HepG2 (cell line): ENCODE results near the gene ADD2. TPM values are rescaled to one million over a fixed set of nuclear protein-coding genes. Genes with fewer than 3 reads are reported as not detected.

ENCODE experiments used
- ATAC-seq: fragments of 200-7000 bp; cut with Tn5 transposase; 3 replicates; pipeline ENCODE4 v1.9.1; 2020; ENCODE audit warnings: mild to moderate bottlenecking, moderate library complexity
- BruUV-seq: library from RNA; stranded (reverse); fragments of 400-500 nt; replicated peaks from 2 replicates; lab custom pipeline; 2021; lab: Mats Ljungman, UMichigan
- CTCF ChIA-PET: fragments of 300-600 bp; formaldehyde crosslinking; extraction: SDS; loops from one replicate; lab custom pipeline; 2021; ENCODE audit warnings: low total read pairs, inconsistent platforms, low intra/inter-chr PET ratio; lab: Yijun Ruan, JAX
- POLR2A ChIA-PET: fragments of 350-600 bp; sonication (Branson Sonifier 250); formaldehyde crosslinking; loops from one replicate; lab custom pipeline; 2020; ENCODE audit warnings: antibody characterized with exemption, inconsistent platforms; lab: Yijun Ruan, JAX
- DNase-seq: peaks from one replicate; pipeline ENCODE4 v3.0.0-alpha.2; 2015; ENCODE audit warnings: low spot score
- FAIRE-seq: peaks from 3 replicates; lab custom pipeline; 2011; peaks lifted over from hg19 to GRCh38; lab: Jason Lieb, UNC
- H2AFZ ChIP-seq: one replicate; pipeline ENCODE4 v1.6.1; 2011; ENCODE audit warnings: low read length, inconsistent platforms
- H3K27ac ChIP-seq: fragments of 300-600 bp; 3 replicates; pipeline ENCODE4 v1.8.0; 2011; ENCODE audit warnings: mixed run types, mild to moderate bottlenecking, mixed read lengths, low read length, inconsistent platforms; ENCODE audit not compliant: insufficient read depth; ENCODE audit errors: extremely low read length
- H3K27me3 ChIP-seq, 2 experiments: fragments of 200-600 bp in 1 of 2; 2 replicates in 1 of 2; 3 replicates in 1 of 2; pipeline versions ENCODE4 v1.6.0 to v1.8.0; 2011; ENCODE audit warnings: low read length in 2 of 2, mild to moderate bottlenecking in 2 of 2, moderate library complexity in 2 of 2, inconsistent platforms in 1 of 2; ENCODE audit not compliant: insufficient read depth in 2 of 2, control insufficient read depth in 1 of 2
- H3K36me3 ChIP-seq, 2 experiments: fragments of 200-600 bp in 1 of 2; replicated peaks in 1 of 2; 2 replicates in 1 of 2; 3 replicates in 1 of 2; pipeline versions ENCODE4 v1.5.1 to v1.8.0; 2011; ENCODE audit warnings: low read length in 2 of 2, inconsistent platforms in 1 of 2; ENCODE audit not compliant: insufficient read depth in 2 of 2, control insufficient read depth in 1 of 2
- H3K4me1 ChIP-seq: 2 replicates; pipeline ENCODE4 v1.5.1; 2012; ENCODE audit warnings: low read length, inconsistent platforms; ENCODE audit not compliant: insufficient read depth
- H3K4me2 ChIP-seq: 2 replicates; pipeline ENCODE4 v1.6.0; 2011; ENCODE audit warnings: low read depth, low read length, inconsistent platforms
- H3K4me3 ChIP-seq, 3 experiments: fragments of 200-600 bp in 1 of 3; sonication (generic), shearing (Covaris generic) in 1 of 3; replicated peaks in 1 of 3; 2 replicates each; pipeline ENCODE4 v1.5.1; 2011 to 2016; ENCODE audit warnings: low read length in 3 of 3, inconsistent platforms in 2 of 3, low read depth in 2 of 3, mild to moderate bottlenecking in 2 of 3, control low read depth in 1 of 3, mixed read lengths in 1 of 3; ENCODE audit not compliant: insufficient read depth in 1 of 3
- H3K79me2 ChIP-seq: one replicate; pipeline ENCODE4 v1.6.1; 2011; ENCODE audit warnings: low read length, inconsistent platforms; ENCODE audit not compliant: insufficient read depth
- H3K9ac ChIP-seq: 2 replicates; pipeline ENCODE4 v1.6.0; 2011; ENCODE audit warnings: mild to moderate bottlenecking, low read depth, low read length, inconsistent platforms; ENCODE audit not compliant: insufficient read depth
- H3K9me3 ChIP-seq: 2 replicates; pipeline ENCODE4 v1.5.1; 2012; ENCODE audit warnings: mild to moderate bottlenecking, low read length
- H4K20me1 ChIP-seq: 2 replicates; pipeline ENCODE4 v1.6.0; 2011; ENCODE audit warnings: inconsistent platforms, mild to moderate bottlenecking, low read length, moderate library complexity; ENCODE audit not compliant: insufficient read depth
- CBX5 ChIP-seq: sonication (generic); formaldehyde crosslinking; IDR thresholded peaks from 2 replicates; pipeline ENCODE4 v1.4.0; 2020; ENCODE audit warnings: missing genetic modification reagents, borderline replicate concordance
- MLLT10 ChIP-seq: sonication (generic); formaldehyde crosslinking; IDR thresholded peaks from 2 replicates; pipeline ENCODE4 v1.4.0; 2020; ENCODE audit warnings: missing genetic modification reagents
- NFE2L2 ChIP-seq: fragments of 150-350 bp; IDR thresholded peaks from 2 replicates; pipeline ENCODE4 v1.6.1; 2014; ENCODE audit warnings: low read length
- NPAS2 ChIP-seq: sonication (generic); formaldehyde crosslinking; IDR thresholded peaks from 2 replicates; pipeline ENCODE4 v1.8.0; 2022; ENCODE audit warnings: mild to moderate bottlenecking, missing genetic modification reagents, borderline replicate concordance
- SRSF9 ChIP-seq: fragments of 200-400 bp; formaldehyde crosslinking; IDR thresholded peaks from 2 replicates; pipeline ENCODE4 v1.6.1; 2018; ENCODE audit warnings: borderline replicate concordance, mild to moderate bottlenecking, low read depth, low read length; ENCODE audit not compliant: insufficient read depth, poor library complexity, severe bottlenecking
- ZBTB43 ChIP-seq: sonication (generic); formaldehyde crosslinking; conservative IDR thresholded peaks from 2 replicates; pipeline ENCODE4 v1.4.0; 2020; ENCODE audit warnings: missing genetic modification reagents
- ZSCAN12 ChIP-seq: sonication (generic); formaldehyde crosslinking; IDR thresholded peaks from 2 replicates; pipeline ENCODE4 v1.9.0; 2021; ENCODE audit warnings: mild to moderate bottlenecking, missing genetic modification reagents
- WGBS: methylation state at CpG from one replicate; pipeline ENCODE4 v1.1.6; 2017; ENCODE audit warnings: low lambda C conversion rate; 5-methylcytosine and 5-hydroxymethylcytosine counted together
- in situ Hi-C: cut with HindIII; loops from 2 replicates; pipeline ENCODE4 v1.10.0; 2017; ENCODE audit warnings: low pct_unique_long_range_greater_than_20kb; ENCODE audit not compliant: extremely low pct_ligation_motif_present
- intact Hi-C: fragments of 100-400 bp; cut with micrococcal nuclease; formaldehyde crosslinking; loops from one replicate; pipeline ENCODE4 v1.10.0; 2022; ENCODE audit not compliant: unreplicated experiment
- polyA plus RNA-seq, 8 experiments: library from polyadenylated mRNA; depleted of rRNA in 3 of 8; stranded (reverse) in 7 of 8; unstranded in 1 of 8; fragments of >200 nt; fragmentation: Illumina TruSeq in 4 of 8; extraction: Trizol in 4 of 8; gene quantifications; 2 replicates each; pipeline versions ENCODE4 v1.2.1 to v1.2.3, GENCODE V29; 2011 to 2016; ENCODE audit warnings: low read depth in 4 of 8, missing spikeins in 1 of 8, mixed read lengths in 1 of 8; ENCODE audit not compliant: insufficient read depth in 1 of 8
- total RNA-seq, 5 experiments: library from RNA; depleted of rRNA; stranded (reverse); fragments of >200 nt; fragmentation: Illumina TruSeq; extraction: Trizol; gene quantifications; 2 replicates each; pipeline ENCODE4 v1.2.3, GENCODE V29; 2016; ENCODE audit warnings: low read depth in 1 of 5
- TF ChIP-seq, protein P1 (sequence below): sonication (generic); formaldehyde crosslinking; IDR thresholded peaks from 2 replicates; pipeline ENCODE4 v1.5.0; 2020; ENCODE audit warnings: mild to moderate bottlenecking, missing genetic modification reagents

ADD2 gene
- total and polyA plus RNA-seq, 2 of the 13 experiments (the other 11 are each of a cell fraction or from before 2014, with no cell fraction given) = 0.05 to 0.13 TPM

DNA sequence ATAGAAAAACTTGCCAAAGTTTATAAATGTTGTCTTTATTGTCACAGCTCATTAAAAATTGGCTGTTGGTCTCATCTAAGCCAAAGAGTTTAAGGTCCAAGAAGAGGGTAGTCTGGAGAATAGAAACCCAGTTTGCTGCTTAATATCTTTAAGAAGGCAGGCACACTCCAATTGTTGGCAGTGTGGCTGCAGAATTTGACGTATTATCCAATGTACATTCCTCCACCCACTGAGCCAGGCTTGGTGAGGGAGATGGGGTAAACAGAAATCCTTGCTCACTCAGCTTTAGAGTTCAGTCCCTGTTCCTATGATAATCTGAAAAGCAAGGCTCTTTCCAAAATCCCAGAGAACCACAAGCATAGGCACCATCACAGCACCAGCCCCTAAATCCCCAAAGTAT is 10.7 kb upstream of the ADD2 start (continued):
- TF ChIP-seq, protein P1, sequence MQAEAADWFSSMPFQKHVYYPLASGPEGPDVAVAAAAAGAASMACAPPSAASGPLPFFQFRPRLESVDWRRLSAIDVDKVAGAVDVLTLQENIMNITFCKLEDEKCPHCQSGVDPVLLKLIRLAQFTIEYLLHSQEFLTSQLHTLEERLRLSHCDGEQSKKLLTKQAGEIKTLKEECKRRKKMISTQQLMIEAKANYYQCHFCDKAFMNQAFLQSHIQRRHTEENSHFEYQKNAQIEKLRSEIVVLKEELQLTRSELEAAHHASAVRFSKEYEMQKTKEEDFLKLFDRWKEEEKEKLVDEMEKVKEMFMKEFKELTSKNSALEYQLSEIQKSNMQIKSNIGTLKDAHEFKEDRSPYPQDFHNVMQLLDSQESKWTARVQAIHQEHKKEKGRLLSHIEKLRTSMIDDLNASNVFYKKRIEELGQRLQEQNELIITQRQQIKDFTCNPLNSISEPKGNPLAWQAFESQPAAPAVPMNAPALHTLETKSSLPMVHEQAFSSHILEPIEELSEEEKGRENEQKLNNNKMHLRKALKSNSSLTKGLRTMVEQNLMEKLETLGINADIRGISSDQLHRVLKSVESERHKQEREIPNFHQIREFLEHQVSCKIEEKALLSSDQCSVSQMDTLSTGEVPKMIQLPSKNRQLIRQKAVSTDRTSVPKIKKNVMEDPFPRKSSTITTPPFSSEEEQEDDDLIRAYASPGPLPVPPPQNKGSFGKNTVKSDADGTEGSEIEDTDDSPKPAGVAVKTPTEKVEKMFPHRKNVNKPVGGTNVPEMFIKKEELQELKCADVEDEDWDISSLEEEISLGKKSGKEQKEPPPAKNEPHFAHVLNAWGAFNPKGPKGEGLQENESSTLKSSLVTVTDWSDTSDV = no peak
- TF ChIP-seq MLLT10 (CRISPR knock-in tag) (no peak), CBX5 (CRISPR knock-in tag) (no peak), SRSF9 (no peak), ZSCAN12 (CRISPR knock-in tag) (no peak), ZBTB43 (CRISPR knock-in tag) (no peak)

GRCh38 chr2:70777450-70777849 is 9.4 kb upstream of the ADD2 start:
- Histone ChIP-seq H3K27ac (no peak overlapping the region), H3K27me3 (peaks cover 0 to 16% of the 10 kb centered on the region in 2 experiments; a peak in 2 of 5 replicates), H4K20me1 (no peaks in the 10 kb centered on the region), H3K4me3 (no peak overlapping the region), H3K4me1 (no peaks in the 10 kb centered on the region), H3K4me2 (no peak overlapping the region), H2AFZ (no peak overlapping the region), H3K9me3 (no peaks in the 10 kb centered on the region), H3K79me2 (no peaks in the 10 kb centered on the region), H3K36me3 (no peaks in the 10 kb centered on the region), H3K9ac (no peak overlapping the region)
- in situ Hi-C loops (no loop called here), intact Hi-C loops (no loop called here)
- under 1% methylated on average over 2 of the region's 2 CpGs for WGBS
- FAIRE-seq (no peak), DNase-seq (no peak), ATAC-seq (no peak)
- CTCF ChIA-PET = no interaction called here
- TF ChIP-seq NPAS2 (no peak), NFE2L2 (peak; percentile 69)
- no TSS peak for BruUV-seq
- POLR2A ChIA-PET = no interaction called here
